Measurements from ENCODE around the gene ZMYND10.

ZMYND10 gene

DNA sequence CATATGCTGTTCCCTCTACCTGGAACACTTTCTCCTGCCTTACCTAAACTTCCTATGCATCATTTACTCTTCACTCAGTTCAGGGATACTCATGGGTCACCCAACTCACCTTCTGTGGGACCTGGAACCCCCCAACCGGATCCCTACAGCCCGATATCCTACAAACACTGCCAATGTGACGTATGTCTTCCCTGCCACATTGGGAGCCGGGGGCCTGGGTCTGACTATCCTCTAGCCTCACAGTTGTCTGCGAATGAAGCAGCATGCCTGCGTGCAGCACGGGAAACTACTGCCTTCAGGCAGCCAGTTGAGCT is 4.6 kb upstream of the ZMYND10 start:
- DNase-seq (ENCODE audit: low spot score), result no peak
- in situ Hi-C loops (cut with MboI; ENCODE audit: low sequenced_read_pairs, unreplicated experiment), result no loop called here
- TF ChIP-seq CTCF (IDR thresholded peaks at IDR 0.05; ENCODE audit: borderline replicate concordance, control extremely low read depth, extremely low read depth, insufficient read depth, missing control alignments), result no peak

GRCh38 chr3:50347187-50347813 is 1.8 kb upstream of the ZMYND10 start:
- peak; percentile 51 for TF ChIP-seq CTCF (IDR thresholded peaks at IDR 0.05; ENCODE audit: borderline replicate concordance, control extremely low read depth, extremely low read depth, insufficient read depth, missing control alignments)
- peak; percentile 73 for DNase-seq (ENCODE audit: low spot score)
- in situ Hi-C loops (cut with MboI; ENCODE audit: low sequenced_read_pairs, unreplicated experiment), result no loop called here

DNA sequence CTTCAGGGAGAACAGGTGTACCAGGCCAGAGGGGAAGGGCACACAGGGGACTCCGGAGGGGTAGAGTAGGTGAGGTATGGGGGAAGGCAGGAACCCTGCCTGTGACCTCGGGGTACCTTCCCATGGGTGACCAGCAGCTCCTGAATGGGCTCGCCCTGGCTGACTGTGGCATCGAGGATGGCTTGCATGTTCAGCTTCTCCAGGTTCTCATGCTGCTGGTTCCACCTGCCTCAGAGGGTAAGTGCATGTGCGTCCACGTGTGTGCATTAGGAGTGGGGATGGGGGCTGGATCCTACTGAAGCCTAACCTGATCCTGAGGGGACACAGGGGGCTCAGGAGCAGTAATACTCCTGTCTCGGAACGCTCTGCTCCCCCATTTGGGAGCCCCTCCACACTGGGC is 524 bp downstream of the ZMYND10 start:
- in situ Hi-C loops (cut with MboI; ENCODE audit: low sequenced_read_pairs, unreplicated experiment), result no loop called here
- DNase-seq (ENCODE audit: low spot score), result no peak
- no peak for TF ChIP-seq CTCF (IDR thresholded peaks at IDR 0.05; ENCODE audit: borderline replicate concordance, control extremely low read depth, extremely low read depth, insufficient read depth, missing control alignments)

DNA sequence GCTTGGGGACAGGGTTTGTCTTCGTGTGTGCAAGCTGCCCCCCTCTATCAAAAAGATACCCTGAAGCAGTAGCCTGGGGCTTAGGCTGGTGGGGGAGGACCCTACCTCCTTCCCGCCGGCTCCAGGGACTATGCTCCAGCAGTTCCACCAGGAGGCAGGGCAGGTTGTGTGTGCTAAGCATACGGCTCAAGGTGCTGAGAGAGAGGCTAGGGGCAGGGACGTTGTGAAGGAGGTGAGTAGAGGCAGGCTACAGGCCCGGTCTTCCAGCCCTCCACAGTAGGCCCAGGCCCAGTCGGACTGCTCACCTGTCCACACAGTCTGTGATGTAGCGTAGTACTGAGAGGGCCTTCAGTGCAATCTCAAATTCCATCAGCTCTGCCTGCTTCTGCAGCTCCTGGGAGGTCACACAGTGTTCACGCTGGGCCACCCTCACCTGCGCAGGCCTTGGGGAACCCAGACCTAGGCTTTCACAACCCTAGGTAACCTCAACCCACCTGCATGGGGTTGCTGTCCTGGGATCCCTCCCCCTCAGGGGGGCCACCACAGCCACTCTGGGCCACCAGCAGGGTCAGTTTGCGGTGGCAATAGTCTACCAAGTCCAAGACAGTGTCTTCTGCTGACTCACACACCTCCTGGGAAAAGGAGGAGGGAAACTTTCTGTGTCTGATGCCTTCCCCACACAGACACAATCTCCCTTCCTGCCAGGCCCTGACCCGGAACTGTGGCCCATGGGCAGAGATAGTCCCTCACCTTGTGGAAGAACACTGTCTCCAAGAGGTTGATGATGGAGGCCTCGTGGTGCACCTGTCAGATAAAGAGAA is 2.5 kb downstream of the ZMYND10 start:
- in situ Hi-C loops (cut with MboI; ENCODE audit: low sequenced_read_pairs, unreplicated experiment), result no loop called here
- no peak for TF ChIP-seq CTCF (IDR thresholded peaks at IDR 0.05; ENCODE audit: borderline replicate concordance, control extremely low read depth, extremely low read depth, insufficient read depth, missing control alignments)
- DNase-seq (ENCODE audit: low spot score), result no peak

GRCh38 chr3:50341996-50342650 is 3.4 kb downstream of the ZMYND10 start:
- DNase-seq (ENCODE audit: low spot score), result no peak
- in situ Hi-C loops (cut with MboI; ENCODE audit: low sequenced_read_pairs, unreplicated experiment), result no loop called here
- TF ChIP-seq CTCF (IDR thresholded peaks at IDR 0.05; ENCODE audit: borderline replicate concordance, control extremely low read depth, extremely low read depth, insufficient read depth, missing control alignments), result no peak

DNA sequence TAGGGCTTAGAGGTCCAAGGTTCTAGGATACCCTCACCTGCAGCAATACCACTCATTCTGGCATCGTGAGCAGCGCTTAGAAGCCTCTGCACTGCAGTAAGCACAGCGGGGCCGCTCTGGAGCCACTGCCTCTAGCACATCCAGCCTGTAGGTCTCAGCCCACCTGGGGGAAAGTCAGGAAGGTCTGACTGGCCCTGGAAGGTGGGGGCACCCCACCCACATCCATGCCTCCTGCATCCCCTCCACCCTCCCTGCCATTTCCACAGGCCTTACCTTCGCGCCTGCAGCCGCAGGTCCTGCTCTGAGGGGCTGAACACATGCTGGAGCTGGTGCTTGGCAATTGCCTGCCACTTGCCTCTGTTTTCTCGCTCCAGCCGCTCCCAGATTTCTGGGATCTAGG is 4.0 kb downstream of the ZMYND10 start:
- in situ Hi-C loops (cut with MboI; ENCODE audit: low sequenced_read_pairs, unreplicated experiment), result no loop called here
- no peak for DNase-seq (ENCODE audit: low spot score)

More for the DNA sequence above, 4.0 kb downstream of the ZMYND10 start:
- TF ChIP-seq CTCF (IDR thresholded peaks at IDR 0.05; ENCODE audit: borderline replicate concordance, control extremely low read depth, extremely low read depth, insufficient read depth, missing control alignments), result no peak
